GM12891 (cell line): ENCODE measurements around the gene NCF2.

Experiments
- PAX5 ChIP-seq: IDR thresholded peaks from 2 replicates; pipeline ENCODE4 v1.6.1; 2011; ENCODE audit warnings: low read length, moderate library complexity, mild to moderate bottlenecking; ENCODE audit not compliant: insufficient read depth, severe bottlenecking
- POLR2A ChIP-seq: IDR thresholded peaks from 2 replicates; pipeline ENCODE4 v1.6.1; 2011; ENCODE audit warnings: low read depth, low read length, control low read depth

DNA sequence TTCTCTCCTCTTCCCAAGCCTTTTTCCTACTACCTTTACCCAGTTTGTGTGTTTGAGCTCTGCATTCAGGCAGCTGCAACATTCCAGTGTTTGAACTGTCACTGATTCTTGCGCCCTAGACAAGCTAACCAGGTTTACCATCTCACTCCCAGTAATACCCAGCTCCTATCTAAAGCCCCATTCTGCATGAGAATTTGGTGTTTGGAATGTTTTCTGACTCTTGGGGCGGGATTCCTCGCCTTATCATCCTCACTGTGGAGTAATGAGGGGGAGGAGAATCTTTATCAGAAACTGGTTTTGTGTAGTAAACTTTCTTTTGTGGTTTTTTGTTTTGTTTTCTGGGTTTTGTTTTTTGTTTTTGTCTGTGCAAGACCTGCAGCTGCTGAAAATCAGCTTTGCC, 36.5 kb downstream of the NCF2 start:
- TF ChIP-seq POLR2A (no peak), PAX5 (no peak)
